Measurements from ENCODE around the gene RTL9. TPM values are rescaled to one million over a fixed set of nuclear protein-coding genes. Genes with fewer than 3 reads are reported as not detected.

The RTL9 gene
- total RNA-seq, 1 donor from 2014 or later, result not detected

DNA sequence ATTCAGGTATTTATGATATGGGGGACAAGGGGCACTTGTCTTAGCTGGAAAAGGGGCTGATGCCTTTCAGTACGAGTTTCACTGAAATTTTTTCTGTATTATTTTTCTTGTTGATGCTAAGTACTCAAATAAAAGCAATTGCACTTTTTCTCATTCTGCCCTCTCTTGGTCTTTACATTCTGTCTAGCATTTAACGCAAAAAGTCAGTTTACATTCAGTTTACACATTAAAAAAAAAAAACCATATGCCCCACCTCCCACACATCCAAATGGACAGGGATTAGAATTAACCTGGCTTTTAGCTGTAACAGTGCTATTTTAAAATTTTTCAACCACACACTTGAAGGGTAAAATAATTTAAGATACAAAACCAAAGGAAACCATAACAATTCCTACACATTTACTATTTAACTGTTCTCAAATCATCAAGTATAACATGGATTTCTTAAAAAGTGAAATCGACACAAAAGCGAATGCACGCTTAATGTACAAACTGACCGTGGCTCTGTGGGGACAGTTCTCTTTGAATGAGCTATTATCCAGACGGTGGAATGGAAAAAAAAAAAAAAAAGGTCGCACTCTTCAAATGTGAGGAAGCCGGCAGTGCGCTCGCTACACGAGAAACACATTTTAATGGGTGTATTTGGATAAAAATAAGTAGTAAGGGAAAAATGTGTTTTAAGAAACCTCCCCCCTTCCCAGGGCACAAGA, 42.1 kb upstream of the RTL9 start:
- Histone ChIP-seq H3K4me1 (no peaks in the 10 kb centered on the region), H3K9me3 (no peaks in the 10 kb centered on the region), H3K36me3 (no peaks in the 10 kb centered on the region), H3K27ac (no peak overlapping the region), H3K4me3 (peak overlapping the region; percentile 64), H3K27me3 (no peaks in the 10 kb centered on the region)
- intact Hi-C loops (cut with DNase I), result no loop called here
- no peak for TF ChIP-seq CTCF (IDR thresholded peaks at IDR 0.05)
- no peak for DNase-seq
- ATAC-seq, result no peak

GRCh38 chrX:110317061-110317819, 41.4 kb upstream of the RTL9 start:
- TF ChIP-seq CTCF (IDR thresholded peaks at IDR 0.05), result no peak
- ATAC-seq (peak; percentile 34), DNase-seq (peak; percentile 64)
- Histone ChIP-seq H3K4me1 (no peaks in the 10 kb centered on the region), H3K36me3 (no peaks in the 10 kb centered on the region), H3K4me3 (peak overlapping the region; percentile 64), H3K9me3 (no peaks in the 10 kb centered on the region), H3K27me3 (no peaks in the 10 kb centered on the region), H3K27ac (peak overlapping the region; percentile 89)
- intact Hi-C loops (cut with DNase I), result no loop called here

DNA sequence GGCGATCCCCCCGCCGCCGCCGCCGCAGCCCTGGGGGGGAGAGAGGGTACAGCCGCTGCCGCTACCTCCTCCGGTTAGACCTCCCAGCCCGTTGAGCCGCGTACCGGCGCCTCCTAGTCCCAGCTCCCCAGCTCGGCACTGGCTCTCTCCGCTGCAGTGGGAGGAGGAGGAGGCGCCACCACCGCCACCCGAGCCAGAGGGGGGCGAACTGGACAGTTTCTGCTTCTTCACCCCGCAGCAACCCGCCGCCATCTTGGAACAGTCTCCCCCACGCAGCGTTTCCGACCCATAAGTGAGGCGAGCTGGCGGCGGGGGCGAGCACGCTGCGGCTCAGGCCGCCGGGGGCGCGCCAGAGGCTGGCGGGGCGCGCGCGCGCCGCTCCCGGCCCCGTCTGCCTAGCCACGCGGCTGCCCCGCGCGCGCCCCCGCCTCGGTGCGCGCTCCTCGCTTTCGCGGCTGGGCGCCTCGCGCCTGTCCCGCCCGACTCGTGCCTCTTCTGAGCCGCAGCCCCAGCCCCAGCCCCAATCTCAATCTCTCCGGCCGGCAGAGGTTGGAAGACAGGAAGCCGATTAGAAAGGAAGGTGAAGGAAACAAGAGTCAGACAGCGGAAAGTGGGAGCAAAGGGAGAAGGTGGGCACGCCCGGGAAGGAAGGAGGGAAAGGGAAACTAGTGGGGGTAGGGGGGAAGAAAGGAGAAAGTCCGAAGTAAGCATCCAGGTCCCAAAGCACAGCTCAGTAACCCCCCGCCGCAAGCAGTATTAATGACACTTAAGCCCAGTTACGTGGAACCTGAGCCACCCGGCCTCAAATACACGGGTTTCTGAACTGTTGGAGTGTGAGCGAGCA, 40.6 kb upstream of the RTL9 start, which contains the start of gene AMMECR1:
TSS of gene AMMECR1 (minus strand) at position 266 of the 844 bp plus-strand sequence. CDS start at position 252, 14 bp downstream.
- no peaks in the 10 kb centered on the region for H3K9me3 ChIP-seq
- DNase-seq (peak; percentile 90), ATAC-seq (peak; percentile 99)
- intact Hi-C loops (cut with DNase I), result no loop called here
- no peaks in the 10 kb centered on the region for H3K27me3 ChIP-seq
- H3K36me3 ChIP-seq, result no peaks in the 10 kb centered on the region
- H3K4me1 ChIP-seq, result no peaks in the 10 kb centered on the region
- no peak for TF ChIP-seq CTCF (IDR thresholded peaks at IDR 0.05)
- H3K27ac ChIP-seq, result peak within 1 kb of the TSS; percentile 89
- peak within 1 kb of the TSS; percentile 64 for H3K4me3 ChIP-seq

- Histone ChIP-seq H3K36me3 (no peaks in the 10 kb centered on the region), H3K4me3 (peak overlapping the region; percentile 53), H3K27me3 (no peaks in the 10 kb centered on the region), H3K27ac (peak overlapping the region; percentile 76), H3K4me1 (no peaks in the 10 kb centered on the region), H3K9me3 (no peaks in the 10 kb centered on the region)
- ATAC-seq (peak; percentile 42), DNase-seq (no peak)
- intact Hi-C loops (cut with DNase I), result no loop called here
- TF ChIP-seq CTCF (IDR thresholded peaks at IDR 0.05), result no peak
These were observed 40.0 kb upstream of the RTL9 start for GRCh38 chrX:110318664-110318968.

GRCh38 chrX:110320381-110320987, 38.2 kb upstream of the RTL9 start:
- intact Hi-C loops (cut with DNase I), result no loop called here
- H3K27me3 ChIP-seq, result no peaks in the 10 kb centered on the region

More at GRCh38 chrX:110320381-110320987, 38.2 kb upstream of the RTL9 start:
- H3K9me3 ChIP-seq, result no peaks in the 10 kb centered on the region
- no peaks in the 10 kb centered on the region for H3K4me1 ChIP-seq
- no peak overlapping the region for H3K27ac ChIP-seq
- DNase-seq (no peak), ATAC-seq (no peak)
- TF ChIP-seq CTCF (IDR thresholded peaks at IDR 0.05), result no peak
- no peaks in the 10 kb centered on the region for H3K36me3 ChIP-seq
- no peak overlapping the region for H3K4me3 ChIP-seq
